C4-2B (cell line): ENCODE data around the gene RNASEH2A.

Source experiments
- H3K27ac ChIP-seq: fragments of 450-650 bp; 2 replicates; pipeline ENCODE4 v1.5.1; 2017
- CTCF ChIP-seq: fragments of 450-650 bp; conservative IDR thresholded peaks from 2 replicates; pipeline ENCODE4 v1.5.1; 2017; ENCODE audit warnings: mild to moderate bottlenecking
- ZFX ChIP-seq: fragments of 450-650 bp; IDR thresholded peaks from 2 replicates; pipeline ENCODE4 v1.6.1; 2017

Gene RNASEH2A

DNA sequence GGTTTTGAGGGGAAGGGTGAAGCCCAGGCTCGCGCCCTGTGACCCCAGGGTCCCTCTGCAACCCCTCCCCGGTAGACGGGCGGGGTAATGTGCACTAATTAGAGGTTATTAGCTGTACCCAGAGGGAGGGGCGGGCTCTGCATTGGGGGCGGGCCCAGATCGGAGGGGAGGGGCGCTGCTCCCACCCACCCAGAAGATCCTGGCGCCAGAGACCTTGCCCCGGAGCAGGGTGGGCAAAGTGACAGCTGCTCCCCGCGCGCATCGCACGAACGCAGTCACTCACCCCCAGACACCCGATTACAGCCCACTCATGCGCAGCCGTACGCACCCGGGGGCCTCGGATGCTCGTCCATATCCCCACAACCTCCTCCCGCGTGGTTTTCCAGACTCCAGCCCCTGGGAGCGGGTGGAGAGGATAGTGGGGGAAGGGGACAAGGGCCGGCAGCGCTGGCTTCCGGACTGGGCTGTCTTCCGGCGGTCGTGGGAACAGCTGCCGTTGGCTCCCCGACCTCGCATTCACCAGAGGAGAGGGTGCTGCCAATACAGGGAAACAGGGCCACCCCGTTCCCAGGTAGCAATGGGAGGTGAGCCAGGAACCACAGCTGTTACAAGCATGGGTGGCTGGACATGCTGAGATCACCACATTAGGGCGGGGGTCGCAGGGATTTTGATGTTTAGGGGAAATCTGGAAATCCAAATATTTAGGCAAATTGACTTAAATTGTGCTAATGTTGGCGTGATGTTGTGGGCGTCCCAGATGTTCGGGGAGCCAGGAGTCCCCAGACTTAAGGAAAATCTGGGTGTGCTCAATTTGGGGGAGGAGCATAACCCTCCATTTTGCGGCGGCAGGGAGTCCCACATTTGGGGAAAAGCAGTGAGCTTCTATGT, 28.1 kb upstream of the RNASEH2A start:
- peak overlapping the region; percentile 12; the same call in 1 of the 2 replicates for H3K27ac ChIP-seq
- TF ChIP-seq ZFX, result no peak
- no peak for TF ChIP-seq CTCF

- no peak overlapping the region for H3K27ac ChIP-seq
- TF ChIP-seq ZFX (no peak), CTCF (no peak)
These were observed 27.6 kb upstream of the RNASEH2A start for GRCh38 chr19:12778905-12779161.

- H3K27ac ChIP-seq, result no peak overlapping the region
- TF ChIP-seq CTCF, result no peak
- no peak for TF ChIP-seq ZFX
These were observed 27.0 kb upstream of the RNASEH2A start for GRCh38 chr19:12779162-12779993.

- no peak for TF ChIP-seq ZFX
- no peak for TF ChIP-seq CTCF
- peak overlapping the region; percentile 95 for H3K27ac ChIP-seq
These were observed 24.3 kb upstream of the RNASEH2A start for GRCh38 chr19:12782174-12782423.

- TF ChIP-seq CTCF (no peak), ZFX (no peak)
- H3K27ac ChIP-seq, result peak overlapping the region; percentile 95
These were observed 23.7 kb upstream of the RNASEH2A start for GRCh38 chr19:12782424-12783290.

DNA sequence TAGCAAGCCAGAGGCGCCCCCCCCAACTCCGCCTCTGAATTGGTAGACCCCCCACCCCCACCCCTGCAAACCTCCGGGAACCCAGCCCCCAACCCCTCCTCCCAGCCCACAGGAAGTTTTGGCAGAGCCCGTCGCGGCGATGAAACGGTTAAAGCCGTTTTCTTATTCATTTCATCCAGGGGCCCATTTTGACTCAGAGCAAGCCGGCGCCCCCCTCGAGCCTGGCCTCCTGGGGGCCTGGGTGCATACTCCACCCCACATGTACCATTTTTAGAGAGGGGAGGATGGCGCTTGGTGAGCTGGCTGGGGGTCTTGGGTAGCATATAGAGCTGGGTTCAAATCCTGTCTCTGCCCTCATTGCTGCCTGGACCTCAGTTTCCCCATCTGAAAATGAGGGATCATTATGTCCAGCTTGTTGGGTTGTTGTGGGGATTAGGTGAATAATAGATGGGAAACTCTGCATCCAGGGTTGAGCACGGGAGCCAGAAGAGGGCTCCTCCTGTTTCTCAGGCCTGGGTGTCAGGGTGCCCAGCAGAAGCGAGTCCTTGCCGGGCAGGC, 23.0 kb upstream of the RNASEH2A start:
- H3K27ac ChIP-seq, result peak overlapping the region; percentile 95
- no peak for TF ChIP-seq ZFX
- TF ChIP-seq CTCF, result no peak
